ENCODE results near the gene BLTP1. TPM values are rescaled to one million over a fixed set of nuclear protein-coding genes. Genes with fewer than 3 reads are reported as not detected.

Gene BLTP1
- total RNA-seq, 1 donor from 2014 or later: 47.3 TPM

DNA sequence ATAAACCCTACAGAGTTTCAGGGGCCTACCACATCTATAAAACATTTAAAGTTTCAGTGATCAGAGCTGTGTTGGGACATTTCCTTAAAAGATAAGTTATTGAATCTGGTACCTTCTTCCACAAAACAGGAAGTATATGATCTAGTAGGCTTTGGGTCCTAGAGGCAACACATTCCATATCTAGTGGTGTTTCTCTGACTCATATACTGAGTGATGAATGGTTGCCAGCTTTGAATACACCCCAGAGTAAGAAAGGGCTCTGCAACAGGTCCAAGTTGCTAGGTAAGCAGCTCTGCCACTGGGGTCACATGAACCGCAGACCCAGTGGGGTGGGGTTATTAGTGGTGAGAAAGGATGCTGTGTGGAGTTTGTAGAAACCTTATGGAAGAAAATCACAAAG lies 32.4 kb upstream of the BLTP1 start:
- Histone ChIP-seq H3K36me3 (ENCODE audit: control insufficient read depth, insufficient read depth, low read length) (no peaks in the 10 kb centered on the region), H3K27me3 (ENCODE audit: control insufficient read depth, insufficient read depth, low read length) (no peaks in the 10 kb centered on the region), H3K4me3 (ENCODE audit: low read depth, low read length) (no peak overlapping the region)
- TF ChIP-seq CTCF (IDR thresholded peaks at IDR 0.05; ENCODE audit: insufficient read depth, low read length, poor library complexity, severe bottlenecking): no peak
- DNase-seq (ENCODE audit: low read depth): no peak

DNA sequence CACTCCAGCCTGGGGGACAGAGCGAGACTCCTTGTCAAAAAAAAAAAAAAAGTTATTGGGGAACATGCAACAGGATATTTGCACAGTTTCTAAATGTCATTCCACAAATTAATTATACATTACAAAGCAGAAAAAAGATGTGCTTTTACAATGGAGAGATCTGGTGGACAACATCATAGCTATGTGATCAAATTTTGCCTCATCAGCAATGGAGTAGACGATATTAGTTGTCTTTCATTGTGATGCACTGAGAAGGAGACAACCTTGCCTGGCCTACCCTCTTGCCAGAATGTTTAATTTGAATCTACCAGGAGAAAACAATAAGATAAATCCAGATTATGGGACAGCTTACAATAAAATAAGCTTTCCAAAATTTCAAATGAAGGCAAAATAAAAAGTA lies 30.5 kb upstream of the BLTP1 start:
- TF ChIP-seq CTCF (IDR thresholded peaks at IDR 0.05; ENCODE audit: insufficient read depth, low read length, poor library complexity, severe bottlenecking): no peak
- no peak for DNase-seq (ENCODE audit: low read depth)
- no peak overlapping the region for H3K4me3 ChIP-seq (ENCODE audit: low read depth, low read length)
- H3K36me3 ChIP-seq (ENCODE audit: control insufficient read depth, insufficient read depth, low read length): no peaks in the 10 kb centered on the region
- no peaks in the 10 kb centered on the region for H3K27me3 ChIP-seq (ENCODE audit: control insufficient read depth, insufficient read depth, low read length)

- Histone ChIP-seq H3K4me3 (ENCODE audit: low read depth, low read length) (no peak overlapping the region), H3K27me3 (ENCODE audit: control insufficient read depth, insufficient read depth, low read length) (no peaks in the 10 kb centered on the region), H3K36me3 (ENCODE audit: control insufficient read depth, insufficient read depth, low read length) (no peaks in the 10 kb centered on the region)
- TF ChIP-seq CTCF (IDR thresholded peaks at IDR 0.05; ENCODE audit: insufficient read depth, low read length, poor library complexity, severe bottlenecking): no peak
- no peak for DNase-seq (ENCODE audit: low read depth)
These were observed 30.0 kb upstream of the BLTP1 start for GRCh38 chr4:122122083-122122482.

- no peak for DNase-seq (ENCODE audit: low read depth)
- TF ChIP-seq CTCF (IDR thresholded peaks at IDR 0.05; ENCODE audit: insufficient read depth, low read length, poor library complexity, severe bottlenecking): no peak
These were observed 23.1 kb upstream of the BLTP1 start for GRCh38 chr4:122129061-122129460.

DNA sequence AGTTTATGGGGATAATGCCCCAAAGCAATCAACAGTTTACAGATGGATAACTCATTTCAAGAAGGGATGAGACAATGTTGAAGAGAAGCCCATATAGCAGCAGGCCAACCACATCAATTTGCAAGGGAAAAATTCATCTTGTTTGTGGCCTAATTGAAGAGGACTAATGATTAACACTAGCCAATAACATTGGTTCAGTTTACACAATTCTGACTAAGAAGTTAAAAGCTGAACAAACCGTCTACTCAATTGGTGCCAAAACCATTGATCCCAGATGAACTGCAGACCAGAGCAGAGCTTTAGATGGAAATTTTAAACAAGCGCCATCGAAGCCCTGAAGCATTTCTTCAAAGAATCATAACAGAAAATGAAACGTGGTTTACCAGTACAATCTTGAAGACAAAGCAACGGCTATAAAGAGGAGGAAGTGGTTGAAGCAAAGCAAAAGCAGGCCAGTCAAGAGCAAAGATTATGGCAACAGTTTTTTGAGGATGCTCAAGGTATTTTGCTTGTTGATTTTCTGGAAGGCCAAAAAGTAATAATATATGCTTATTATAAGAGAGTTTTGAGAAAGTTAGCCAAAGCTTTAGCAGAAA lies 20.5 kb upstream of the BLTP1 start:
- TF ChIP-seq CTCF (IDR thresholded peaks at IDR 0.05; ENCODE audit: insufficient read depth, low read length, poor library complexity, severe bottlenecking): no peak
- no peaks in the 10 kb centered on the region for H3K27me3 ChIP-seq (ENCODE audit: control insufficient read depth, insufficient read depth, low read length)
- no peak overlapping the region for H3K4me3 ChIP-seq (ENCODE audit: low read depth, low read length)
- no peaks in the 10 kb centered on the region for H3K36me3 ChIP-seq (ENCODE audit: control insufficient read depth, insufficient read depth, low read length)
- DNase-seq (ENCODE audit: low read depth): no peak

More at GRCh38 chr4:122129061-122129460, 23.1 kb upstream of the BLTP1 start:
- Histone ChIP-seq H3K4me3 (ENCODE audit: low read depth, low read length) (no peak overlapping the region), H3K27me3 (ENCODE audit: control insufficient read depth, insufficient read depth, low read length) (no peaks in the 10 kb centered on the region), H3K36me3 (ENCODE audit: control insufficient read depth, insufficient read depth, low read length) (no peaks in the 10 kb centered on the region)

- no peaks in the 10 kb centered on the region for H3K27me3 ChIP-seq (ENCODE audit: control insufficient read depth, insufficient read depth, low read length)
- no peaks in the 10 kb centered on the region for H3K36me3 ChIP-seq (ENCODE audit: control insufficient read depth, insufficient read depth, low read length)
- no peak for TF ChIP-seq CTCF (IDR thresholded peaks at IDR 0.05; ENCODE audit: insufficient read depth, low read length, poor library complexity, severe bottlenecking)
- no peak overlapping the region for H3K4me3 ChIP-seq (ENCODE audit: low read depth, low read length)
- no peak for DNase-seq (ENCODE audit: low read depth)
These were observed 19.2 kb upstream of the BLTP1 start for GRCh38 chr4:122132891-122133290.

Measured in kidney epithelial cell (primary cell).